Stimulated activated CD4-positive, alpha-beta T cell treated with anti-CD3 and anti-CD28 coated beads, Interleukin-12 subunit alpha, Interleukin-12 subunit beta, amount 100 ng/mL, for 24 hours (primary cell): Measurements from ENCODE around the gene GALNT11.
"Not testable (repeated sequence)": the region's sequence is repeated elsewhere in the genome, so short reads cannot be mapped to it uniquely, and the experiment has no call there.

Source experiments
- DNase-seq, 2 experiments: peaks; one replicate each; pipeline ENCODE4 v3.0.0-alpha.2; 2020; ENCODE audit warnings: low read depth in 2 of 2

Gene GALNT11

DNA sequence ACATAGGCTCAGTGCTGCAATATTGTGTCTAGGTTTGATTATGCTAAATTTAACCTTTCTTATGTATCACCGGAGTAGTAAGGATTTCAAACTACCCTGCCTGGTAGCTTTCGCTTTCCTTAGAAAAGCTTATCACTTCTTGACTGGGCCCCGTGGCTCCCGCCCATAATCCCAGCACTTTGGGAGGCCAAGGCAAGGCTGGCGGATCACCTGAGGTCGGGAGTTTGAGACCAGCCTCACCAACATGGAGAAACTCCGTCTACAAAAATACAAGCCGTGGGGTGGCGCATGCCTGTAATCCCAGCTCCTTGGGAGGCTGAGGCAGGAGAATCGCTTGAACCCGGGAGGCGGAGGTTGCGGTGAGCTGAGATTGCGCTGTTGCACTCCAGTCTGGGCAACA, 49.9 kb downstream of the GALNT11 start:
- DNase-seq, result not testable (repeated sequence)

DNA sequence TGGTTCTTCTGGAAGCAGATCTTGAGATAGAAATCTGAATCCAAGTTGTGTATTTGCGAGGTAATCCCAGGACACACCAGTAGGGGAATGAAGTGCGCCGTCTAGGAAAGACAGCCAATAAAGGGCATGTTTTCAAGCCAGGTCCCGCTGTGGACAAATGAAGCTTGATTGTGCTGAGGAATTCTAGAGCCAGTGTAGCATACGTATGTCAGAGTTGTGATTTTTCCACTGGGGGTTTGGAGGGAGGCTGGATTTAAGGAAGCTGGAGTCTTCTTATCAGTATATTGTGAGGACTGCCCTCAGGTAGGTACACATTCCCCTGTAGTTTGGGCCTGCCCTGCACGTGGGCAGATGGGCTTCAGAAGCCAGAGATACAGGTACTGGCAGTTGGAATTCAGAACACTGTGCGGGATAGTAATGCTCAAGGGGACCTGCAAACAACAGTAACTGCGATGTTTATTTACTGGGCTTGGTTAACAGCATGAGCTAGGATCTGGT, 50.9 kb downstream of the GALNT11 start:
- DNase-seq, result no peak

DNA sequence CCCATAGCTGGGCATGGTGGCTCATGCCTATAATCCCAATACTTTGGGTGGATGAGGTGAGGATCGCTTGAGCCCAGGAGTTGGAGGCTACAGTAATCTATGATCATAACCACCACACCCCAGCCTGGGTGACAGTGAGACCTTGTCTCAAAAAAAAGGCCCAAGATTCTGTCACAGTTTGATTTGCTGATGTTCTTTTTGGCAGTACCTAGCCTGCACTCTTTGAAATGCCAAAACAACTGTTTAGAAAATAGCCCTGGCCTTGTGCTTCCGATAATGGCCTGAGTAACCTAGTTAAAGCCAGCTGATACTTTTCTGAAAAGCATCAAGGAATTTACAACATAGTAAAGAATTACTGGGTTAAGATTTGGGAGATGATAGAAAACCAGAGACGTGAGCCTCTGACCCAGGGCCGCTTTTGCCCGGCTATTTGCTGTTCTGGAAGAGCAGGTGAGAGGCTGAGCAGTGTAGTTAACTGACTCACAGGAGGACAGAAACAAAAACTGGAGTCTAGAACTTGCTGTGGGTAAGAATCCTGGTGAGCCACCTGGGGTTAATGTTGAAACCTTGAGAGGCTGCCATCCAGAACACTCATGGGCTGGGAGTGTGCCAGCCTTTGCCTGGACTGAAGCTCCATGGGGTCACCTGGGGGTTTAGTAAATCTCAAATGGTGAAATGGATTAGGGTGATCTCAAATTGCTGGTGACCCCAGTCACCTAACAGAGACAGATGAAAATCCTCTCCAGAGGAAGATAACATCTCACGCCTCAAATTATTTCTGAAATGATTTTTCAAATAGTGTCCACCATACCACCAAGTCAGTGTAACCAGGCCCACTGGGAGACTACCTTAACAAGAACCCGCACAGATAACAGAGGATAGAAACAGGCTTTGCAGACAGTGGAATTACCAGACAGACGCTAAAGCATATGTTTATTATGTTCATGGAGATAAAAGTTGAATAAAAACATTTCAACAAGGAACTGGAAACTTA, 51.8 kb downstream of the GALNT11 start:
- no peak for DNase-seq

DNA sequence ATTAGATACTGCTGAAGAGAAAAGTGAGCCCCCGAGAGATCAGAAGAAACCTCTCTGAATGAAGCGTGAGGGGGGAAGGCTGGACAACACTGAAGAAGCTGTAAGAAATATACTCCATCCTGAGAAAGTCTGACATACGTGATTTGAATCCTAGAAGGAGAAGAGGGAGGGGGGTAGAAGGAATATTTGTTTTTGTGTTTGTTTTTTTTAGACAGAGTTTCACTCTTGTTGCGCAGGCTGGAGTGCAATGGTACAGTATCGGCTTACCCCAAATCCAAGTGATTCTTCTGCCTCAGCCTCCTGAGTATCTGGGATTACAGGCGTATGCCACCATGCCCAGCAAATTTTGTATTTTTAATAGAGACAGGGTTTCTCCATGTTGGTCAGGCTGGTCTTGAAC, 52.6 kb downstream of the GALNT11 start:
- DNase-seq, result no peak

DNA sequence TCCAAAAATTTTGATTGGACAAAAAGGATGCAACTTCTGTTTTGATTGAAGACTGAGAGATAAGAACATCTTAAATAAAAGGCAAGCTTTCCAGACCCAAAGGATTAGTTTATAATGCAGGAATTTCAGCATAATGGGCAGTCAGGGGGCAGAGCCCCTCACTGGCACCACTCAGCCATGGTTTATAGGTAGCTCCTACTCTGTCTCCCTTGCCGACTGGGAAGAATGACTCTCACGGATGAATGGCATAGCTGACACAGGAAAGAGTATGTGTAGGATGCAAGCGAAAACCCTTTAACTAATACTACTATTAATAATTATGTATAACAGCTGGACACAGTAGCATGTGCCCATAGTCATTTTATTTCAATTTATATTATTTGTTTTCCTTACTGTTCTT, 53.3 kb downstream of the GALNT11 start:
- no peak for DNase-seq

DNA sequence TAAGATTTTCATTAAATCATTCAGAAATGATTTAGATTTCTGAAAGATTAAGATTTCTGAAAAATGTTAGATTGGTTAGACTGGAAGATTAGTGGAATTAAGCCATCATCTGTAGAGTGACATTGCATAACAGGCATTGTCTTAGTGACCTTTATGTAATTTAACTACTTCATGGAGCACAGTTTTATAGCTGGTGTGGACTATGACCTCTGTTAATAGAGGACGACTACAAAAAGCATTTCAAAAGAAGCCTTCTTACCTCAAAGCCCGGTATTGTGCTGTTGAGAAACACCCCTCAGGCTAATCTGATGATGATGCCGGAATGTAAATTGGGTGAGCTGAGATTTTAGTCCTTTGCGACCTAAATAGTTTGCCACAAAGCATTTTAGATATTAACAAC, 55.6 kb downstream of the GALNT11 start:
- DNase-seq, result no peak

DNA sequence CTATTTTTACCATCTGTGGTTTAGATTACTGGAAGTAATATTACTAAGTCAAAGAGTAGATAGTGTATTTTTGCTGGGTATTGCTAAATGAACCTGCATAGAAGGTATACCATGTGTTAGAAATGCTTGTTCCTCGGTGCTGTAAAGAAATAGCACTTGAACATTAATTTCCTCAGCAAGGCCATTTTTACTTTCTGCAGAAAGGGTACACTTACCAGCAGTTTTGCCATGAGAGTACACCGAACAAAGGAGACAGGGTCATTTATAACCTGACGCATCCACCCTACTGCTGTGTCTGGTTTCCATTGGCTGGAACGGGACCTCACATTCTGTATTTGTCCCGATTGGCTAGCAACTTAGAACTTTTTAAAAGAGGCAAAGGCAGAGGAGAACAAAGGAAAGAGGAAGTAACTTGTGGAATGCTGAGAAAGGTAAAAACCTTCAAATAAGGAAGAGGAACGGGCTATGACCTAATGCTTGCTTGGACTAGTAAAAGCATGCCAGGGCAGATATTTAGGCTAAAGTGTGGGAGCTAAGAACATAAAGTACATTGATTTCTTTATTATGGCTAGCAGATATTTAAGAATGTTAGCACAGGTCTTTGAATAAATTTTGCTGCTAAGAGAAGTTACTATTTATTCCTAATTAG, 56.7 kb downstream of the GALNT11 start:
- DNase-seq, result not testable (repeated sequence)

DNA sequence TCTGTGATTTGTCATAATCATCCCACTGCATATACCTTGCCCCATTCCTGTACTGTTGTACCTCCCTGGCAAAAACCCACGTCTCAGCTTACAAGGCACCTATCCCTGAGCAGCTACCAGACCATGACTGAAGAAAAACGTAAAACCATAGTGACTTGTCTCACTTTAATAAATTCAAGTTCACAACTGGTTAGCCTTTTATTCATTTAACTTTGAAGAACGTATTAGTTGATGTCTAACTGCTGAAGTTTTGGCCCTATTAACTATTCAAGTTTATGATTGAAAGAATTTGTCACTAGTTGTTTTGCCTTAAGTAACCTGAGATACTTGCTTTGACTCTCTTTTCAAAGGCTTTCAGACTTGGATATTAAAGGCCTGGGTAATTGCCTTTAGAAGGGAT, 59.7 kb downstream of the GALNT11 start:
- no peak for DNase-seq

DNA sequence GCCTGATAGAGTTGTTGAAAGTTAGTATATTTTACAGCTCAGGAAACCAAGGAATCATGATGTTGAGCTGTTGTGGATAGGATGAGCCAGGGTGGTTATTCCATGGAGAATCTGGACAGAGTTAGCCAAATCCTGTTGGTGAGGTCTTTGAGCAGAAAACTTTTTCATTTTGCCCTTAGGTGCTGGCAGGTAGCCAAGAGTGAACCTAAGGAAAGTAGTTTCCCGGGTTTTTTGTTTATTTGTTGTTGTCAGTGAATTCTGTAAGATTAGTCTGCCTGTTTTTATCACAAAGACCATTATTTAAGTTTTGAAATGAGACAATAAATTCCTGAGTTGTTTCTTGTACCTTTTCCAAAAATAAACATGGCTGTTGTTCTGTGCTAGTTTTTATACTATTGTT, 61.0 kb downstream of the GALNT11 start:
- DNase-seq, result no peak

DNA sequence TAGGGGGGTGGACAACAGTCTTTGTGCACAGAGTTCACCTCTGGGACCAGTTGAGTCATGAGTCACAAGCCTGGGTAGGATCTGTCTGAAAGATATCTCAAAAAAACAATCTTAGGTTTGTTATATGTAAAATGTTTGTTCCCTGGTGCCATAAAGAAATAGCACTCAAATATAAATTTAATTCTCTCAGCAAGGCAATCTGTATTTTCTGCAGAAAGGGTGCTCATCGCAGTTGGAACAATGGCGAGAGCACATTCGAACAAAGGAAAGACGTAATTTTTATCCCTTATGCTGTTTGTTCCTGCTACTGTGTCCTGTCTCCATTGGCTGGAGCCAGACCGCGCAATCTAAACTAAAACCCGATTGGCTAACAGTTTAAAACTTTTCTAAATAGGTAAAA, 63.7 kb downstream of the GALNT11 start:
- DNase-seq, result no peak

DNA sequence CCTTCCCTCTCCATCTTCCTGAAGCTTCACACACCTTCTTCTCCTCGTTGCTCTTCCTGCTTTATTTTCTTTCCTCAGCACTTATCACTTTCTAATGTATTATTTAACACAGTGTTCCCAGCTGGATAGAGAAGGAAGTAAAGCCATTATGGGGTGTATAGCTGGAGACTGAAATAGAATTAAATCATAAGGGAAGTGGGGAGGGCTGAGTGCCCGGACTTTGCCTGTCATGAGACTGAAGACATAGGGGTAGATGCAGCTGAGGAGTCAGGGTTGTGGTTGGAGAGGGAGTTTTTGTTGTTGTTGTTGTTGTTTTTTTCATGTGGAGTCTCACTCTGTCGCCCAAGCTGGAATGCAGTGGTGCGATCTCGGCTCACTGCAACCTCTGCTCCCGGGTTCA, 65.3 kb downstream of the GALNT11 start:
- DNase-seq, result no peak

DNA sequence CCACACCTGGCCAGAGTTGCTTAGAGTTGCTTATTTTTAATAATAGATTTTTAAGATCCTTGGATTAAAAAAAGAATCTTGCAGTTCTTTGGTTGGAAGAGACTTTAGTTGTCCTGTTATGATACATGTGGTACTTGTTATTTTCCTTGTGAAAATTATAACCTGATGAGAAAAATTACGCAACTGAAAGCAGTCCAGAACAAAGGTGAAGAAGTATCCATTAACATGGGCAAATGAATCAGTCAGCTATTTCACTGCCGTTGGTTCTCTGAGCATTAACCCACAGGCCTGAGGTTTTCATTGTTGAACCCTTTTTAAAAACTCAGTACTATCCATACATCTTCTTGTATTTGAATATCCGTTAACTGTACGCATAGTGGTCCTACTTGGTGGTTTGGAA, 68.2 kb downstream of the GALNT11 start:
- no peak for DNase-seq

DNA sequence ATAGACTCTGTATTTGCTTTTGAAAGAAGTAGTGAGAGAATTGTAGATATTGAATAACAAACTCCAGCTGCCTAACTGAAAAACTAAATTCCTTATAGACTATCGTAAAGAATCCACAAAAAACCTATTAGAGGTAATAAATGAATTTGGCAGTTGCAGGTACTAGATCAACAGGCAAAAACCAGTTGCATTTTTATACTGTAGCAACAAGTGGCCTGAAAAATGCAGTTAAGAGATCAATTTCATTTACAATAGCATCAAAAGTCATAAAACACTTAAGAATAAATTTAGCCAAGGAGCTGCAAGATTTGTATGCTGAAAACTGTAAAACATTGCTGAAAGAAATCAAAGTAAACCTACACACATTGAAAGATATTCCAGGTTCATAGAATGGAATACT, 70.3 kb downstream of the GALNT11 start:
- DNase-seq, result no peak

DNA sequence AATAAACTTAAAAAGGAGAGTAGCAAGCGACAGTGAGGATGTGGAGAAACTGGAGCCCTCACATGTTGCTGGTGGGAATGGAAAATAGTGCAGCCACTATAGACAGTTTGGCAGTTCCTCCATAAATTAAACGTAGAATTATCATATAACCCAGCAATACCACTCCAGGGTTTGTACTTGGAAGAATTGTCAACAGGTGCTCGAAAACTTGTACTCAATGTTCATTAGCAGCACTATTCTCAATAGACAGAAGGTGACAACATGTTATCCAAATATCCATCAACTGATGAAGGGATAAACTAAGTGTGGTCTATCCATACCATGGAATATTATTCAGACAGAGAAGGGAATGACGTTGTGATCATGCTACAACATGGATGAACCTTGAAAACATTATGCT, 71.9 kb downstream of the GALNT11 start:
- DNase-seq, result no peak

DNA sequence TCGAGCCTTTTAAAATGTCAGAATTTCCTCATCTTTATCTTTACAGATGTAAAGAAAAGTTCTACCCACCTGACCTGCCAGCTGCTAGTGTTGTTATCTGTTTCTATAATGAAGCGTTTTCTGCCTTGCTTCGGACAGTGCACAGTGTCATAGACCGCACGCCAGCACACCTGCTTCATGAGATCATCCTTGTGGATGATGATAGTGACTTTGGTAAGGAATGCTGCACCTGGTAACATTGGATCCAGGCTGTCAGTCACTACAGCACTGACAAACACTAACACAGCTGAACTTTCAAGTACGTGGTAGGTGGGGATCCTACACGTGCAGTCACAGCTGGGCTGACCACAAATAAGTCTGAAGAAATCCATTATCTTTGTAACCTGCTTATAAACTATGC, 77.6 kb downstream of the GALNT11 start:
- DNase-seq, result no peak

DNA sequence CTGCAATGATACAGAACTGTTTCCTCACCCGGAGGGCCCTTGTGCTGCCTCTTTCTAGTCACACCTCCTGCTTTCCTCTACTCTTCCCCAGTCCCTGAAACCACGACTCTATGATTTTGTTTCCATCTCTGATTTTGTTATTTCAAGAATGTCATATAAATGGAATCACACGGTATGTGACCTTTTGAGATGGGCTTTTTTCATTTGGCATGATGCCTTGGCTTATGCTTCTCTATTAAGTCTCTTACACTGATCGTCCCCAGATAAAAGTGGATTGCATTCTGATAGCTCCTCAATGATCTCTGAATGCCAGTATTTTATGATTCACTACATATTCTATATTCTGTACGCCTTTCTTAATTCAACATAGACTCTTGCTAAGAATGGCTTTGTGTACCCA, 78.2 kb downstream of the GALNT11 start:
- no peak for DNase-seq

DNA sequence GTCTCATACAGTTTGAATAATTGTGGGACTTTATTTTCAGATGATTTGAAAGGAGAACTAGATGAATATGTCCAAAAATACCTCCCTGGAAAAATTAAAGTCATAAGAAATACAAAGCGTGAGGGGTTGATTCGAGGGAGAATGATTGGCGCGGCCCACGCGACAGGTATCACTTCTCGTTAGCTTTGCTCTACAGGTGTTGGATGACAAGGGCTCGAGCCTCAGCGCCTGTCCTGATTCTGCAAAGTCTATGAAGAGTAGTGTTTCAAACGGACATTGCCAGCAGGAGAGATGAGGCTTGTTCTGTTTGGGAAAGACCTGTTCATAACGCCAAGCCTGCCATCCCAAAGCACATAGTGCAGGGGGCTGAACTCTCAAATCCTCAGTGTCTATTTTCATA, 79.7 kb downstream of the GALNT11 start:
- DNase-seq, result no peak

DNA sequence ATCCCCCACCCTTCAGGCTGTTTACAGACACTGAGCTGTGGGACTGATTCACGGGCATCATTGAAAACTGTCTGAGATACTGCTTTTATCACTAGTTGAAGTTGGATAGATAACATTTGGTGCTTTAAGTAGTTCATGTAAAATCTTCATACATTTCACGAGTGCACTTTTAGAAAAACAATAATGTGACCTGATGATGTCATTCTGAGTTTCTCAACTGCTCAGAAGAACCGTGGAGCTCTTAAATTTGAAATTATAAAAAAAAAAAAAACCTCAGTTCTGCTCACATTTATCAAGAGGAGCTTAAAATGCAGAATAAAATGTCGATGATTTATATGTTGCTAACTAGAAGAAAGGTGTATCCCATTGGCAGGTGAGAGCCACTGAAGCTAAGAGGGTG, 81.5 kb downstream of the GALNT11 start:
- no peak for DNase-seq

DNA sequence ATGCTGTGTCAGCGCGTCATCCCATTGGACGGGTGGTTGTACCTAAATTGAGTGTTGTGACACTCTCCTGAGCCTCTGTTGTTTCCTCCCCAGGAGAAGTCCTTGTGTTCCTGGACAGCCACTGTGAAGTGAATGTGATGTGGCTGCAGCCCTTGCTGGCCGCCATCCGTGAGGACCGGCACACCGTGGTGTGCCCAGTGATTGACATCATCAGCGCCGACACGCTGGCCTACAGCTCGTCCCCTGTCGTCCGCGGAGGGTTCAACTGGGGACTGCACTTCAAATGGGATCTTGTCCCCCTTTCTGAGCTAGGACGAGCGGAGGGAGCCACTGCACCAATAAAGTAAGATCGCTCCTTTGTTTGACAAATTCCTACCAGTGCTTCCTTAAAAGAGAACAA, 82.5 kb downstream of the GALNT11 start:
- DNase-seq, result no peak

DNA sequence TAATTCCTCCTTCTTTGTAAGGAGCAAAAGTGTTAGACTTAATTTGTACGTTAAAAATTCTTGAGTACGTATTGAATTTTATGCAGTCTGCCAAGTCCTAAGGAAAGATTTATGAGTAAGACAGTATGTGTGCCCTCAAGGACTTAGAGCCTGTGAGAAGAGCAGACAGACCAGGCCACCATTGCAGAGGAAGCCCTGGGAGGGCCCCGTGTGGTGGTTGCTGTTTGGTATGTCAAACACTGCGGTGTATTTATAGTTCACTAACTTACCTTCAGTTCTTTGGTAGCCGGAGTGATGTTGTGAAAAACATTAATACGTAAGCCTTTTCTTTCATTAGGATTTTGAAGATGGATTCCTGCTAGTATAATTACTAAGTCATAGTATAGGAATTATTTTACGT, 82.9 kb downstream of the GALNT11 start:
- DNase-seq, result no peak

DNA sequence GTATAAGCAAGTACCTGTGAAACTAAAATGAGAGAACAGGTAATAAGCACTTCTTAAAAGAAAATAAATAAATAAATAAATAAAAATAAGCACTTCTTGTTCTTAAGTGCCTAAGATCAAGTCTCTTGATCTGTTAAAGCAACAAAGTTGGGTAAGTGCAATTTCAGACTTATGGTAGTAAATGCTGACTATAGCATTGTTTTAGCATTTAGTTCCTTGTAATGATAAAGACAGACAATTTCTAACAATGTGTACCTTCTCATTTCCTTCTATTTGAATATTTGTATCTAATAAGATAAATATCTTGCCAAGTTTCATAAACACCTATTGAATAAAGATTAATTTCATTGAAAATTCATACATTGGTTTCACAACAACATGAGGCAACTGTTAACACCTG, 87.4 kb downstream of the GALNT11 start:
- DNase-seq, result no peak

DNA sequence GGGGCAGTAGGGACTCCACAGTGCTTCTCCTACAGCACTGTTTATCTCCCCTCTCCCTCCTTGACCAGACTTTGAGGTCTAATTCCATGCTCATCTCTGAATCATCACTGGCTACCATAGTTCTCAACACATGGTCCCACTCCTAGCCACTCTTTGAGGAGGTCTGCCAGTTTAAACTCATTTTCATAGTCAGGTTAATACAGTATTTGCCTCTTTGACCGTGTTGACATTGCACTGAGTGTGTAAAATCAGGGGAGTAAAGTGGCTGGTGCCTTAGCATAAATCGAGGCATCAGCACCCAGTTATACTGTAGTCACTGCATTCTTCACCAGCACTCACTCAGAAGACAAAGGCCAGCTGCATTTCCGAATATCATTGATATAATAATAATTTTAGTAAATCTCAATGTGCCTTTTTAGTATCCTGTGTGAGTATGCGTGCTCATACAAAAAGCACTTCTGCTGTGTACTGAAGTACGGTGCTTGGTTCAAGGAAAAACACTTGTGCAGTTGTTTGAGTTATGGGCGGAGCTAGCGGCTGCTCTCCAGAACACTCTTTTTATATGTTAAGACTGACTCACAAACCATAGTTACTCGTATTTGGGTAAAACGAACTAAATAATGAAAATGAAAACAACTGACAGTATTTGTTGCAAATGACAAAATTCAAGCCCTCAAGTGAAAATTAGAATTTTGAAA, 89.7 kb downstream of the GALNT11 start:
- no peak for DNase-seq
